ENCODE results near the gene CUL2.
"Not testable (repeated sequence)": the region's sequence is repeated elsewhere in the genome, so short reads cannot be mapped to it uniquely, and the experiment has no call there.

- TF ChIP-seq CTCF (IDR thresholded peaks at IDR 0.05 in 8 of 11, conservative IDR thresholded peaks at IDR 0.05 in 3 of 11); POLR2AphosphoS5 (IDR thresholded peaks at IDR 0.05); POLR2A (IDR thresholded peaks at IDR 0.05): not testable (repeated sequence)
These were observed 117.5 kb downstream of the CUL2 start for GRCh38 chr10:34972591-34972990.

Measured in spleen (tissue), 7 donors.